ENCODE data around the gene ABCA7. TPM values are rescaled to one million over a fixed set of nuclear protein-coding genes. Genes with fewer than 3 reads are reported as not detected.

ABCA7 gene
- total RNA-seq, 1 experiment from 2014 or later, result 91.4 TPM

- H3K4me2 ChIP-seq (ENCODE audit: low read length), result no peak overlapping the region
- no peak overlapping the region; the same call in 1 of the 2 replicates for H3K27ac ChIP-seq (ENCODE audit: low read depth, low read length)
- TF ChIP-seq CTCF (IDR thresholded peaks at IDR 0.05 in 2 of 3, conservative IDR thresholded peaks at IDR 0.05 in 1 of 3; ENCODE audit: borderline replicate concordance in 1 of 3, insufficient read depth in 1 of 3, low read depth in 2 of 3, low read length in 2 of 3) (no peak), EGR1 (IDR thresholded peaks at IDR 0.05; ENCODE audit: low read depth) (no peak), SIN3A (IDR thresholded peaks at IDR 0.05; ENCODE audit: low read depth) (no peak), ELF1 (IDR thresholded peaks at IDR 0.05; ENCODE audit: borderline replicate concordance, low read depth) (no peak), POLR2A (IDR thresholded peaks at IDR 0.05; ENCODE audit: borderline replicate concordance, extremely low read depth, insufficient read depth, insufficient read length) (no peak), REST (IDR thresholded peaks at IDR 0.05; ENCODE audit: low read depth) (no peak)
- no peak for ATAC-seq
- ChIA-PET POLR2A (interaction anchor here (0.8 kb wide), 1 partner anchor 18 kb away, joined by 4 read pairs; no protein-coding TSS in a partner anchor), CTCF (no interaction called here), RAD21 (ENCODE audit: low non-redundant PET in 1 of 2, low total read pairs in 2 of 2, uncharacterized antibody in 2 of 2, unreplicated experiment in 2 of 2) (no interaction called here)
- H3K36me3 ChIP-seq (ENCODE audit: control insufficient read depth in 1 of 2, insufficient read depth in 2 of 2, low read length in 2 of 2), result peaks cover 7 to 23% of the 10 kb centered on the region in 2 experiments; a peak in 3 of 4 replicates
- H2AFZ ChIP-seq (ENCODE audit: low read depth, low read length, poor library complexity, severe bottlenecking), result no peak overlapping the region
- H4K20me1 ChIP-seq (ENCODE audit: insufficient read depth), result no peaks in the 10 kb centered on the region
- DNase-seq (ENCODE audit: low read depth, low spot score), result no peak
- peaks cover 4 to 18% of the 10 kb centered on the region in 2 experiments for H3K4me1 ChIP-seq (ENCODE audit: control insufficient read depth in 1 of 2, insufficient read depth in 2 of 2, low read length in 2 of 2)
- no peak overlapping the region for H3K9ac ChIP-seq (ENCODE audit: low read length)
- H3K79me2 ChIP-seq (ENCODE audit: insufficient read depth, low read length), result no peaks in the 10 kb centered on the region
- no TSS peak for BruUV-seq (replicated peaks)
- no peaks in the 10 kb centered on the region for H3K9me3 ChIP-seq (ENCODE audit: control insufficient read depth in 1 of 2, insufficient read depth in 1 of 2, low read depth in 1 of 2, low read length in 2 of 2)
- no peaks in the 10 kb centered on the region for H3K9me2 ChIP-seq (ENCODE audit: insufficient read depth)
- H3K4me3 ChIP-seq (replicated peaks in 1 of 2; ENCODE audit: low read depth in 1 of 2, low read length in 2 of 2), result no peak overlapping the region
- no peaks in the 10 kb centered on the region for H3K27me3 ChIP-seq (ENCODE audit: insufficient read depth, low read length)
- intact Hi-C loops (cut with micrococcal nuclease), result no loop called here
Measured at GRCh38 chr19:1084024-1084868, 44.3 kb downstream of the ABCA7 start.

Data from HCT116 (cell line).